SK-N-SH treated with all-trans-retinoic acid at 6 μM for 48 hours (cell line): ENCODE measurements around the gene USH1G.

ENCODE experiments used
- ATAC-seq: fragments of 200-7000 bp; cut with Tn5 transposase; 3 replicates; pipeline ENCODE4 v1.9.1; 2020; ENCODE audit warnings: mild to moderate bottlenecking, moderate library complexity
- ARNTL ChIP-seq: fragments of 450-650 bp; formaldehyde crosslinking; IDR thresholded peaks from 2 replicates; pipeline ENCODE4 v1.5.0; 2020; ENCODE audit warnings: low read depth, mild to moderate bottlenecking, moderate library complexity, borderline replicate concordance
- BACH2 ChIP-seq: fragments of 250-450 bp; sonication (Bioruptor Pico); IDR thresholded peaks from 2 replicates; pipeline ENCODE4 v1.9.0; 2021; ENCODE audit warnings: mild to moderate bottlenecking, borderline replicate concordance
- CSDC2 ChIP-seq: fragments of 250-450 bp; sonication (Bioruptor Pico); IDR thresholded peaks from 2 replicates; pipeline ENCODE4 v1.5.0; 2020; ENCODE audit warnings: mild to moderate bottlenecking, moderate library complexity
- ISL1 ChIP-seq: fragments of 250-450 bp; sonication (Bioruptor Pico); IDR thresholded peaks from 2 replicates; pipeline ENCODE4 v2.1.2; 2022; ENCODE audit warnings: mild to moderate bottlenecking, moderate library complexity
- OSR1 ChIP-seq: fragments of 250-450 bp; sonication (Bioruptor Pico); IDR thresholded peaks from 2 replicates; pipeline ENCODE4 v1.8.0; 2022; ENCODE audit warnings: moderate library complexity, mild to moderate bottlenecking, inconsistent platforms
- RARB ChIP-seq: fragments of 250-450 bp; sonication (Bioruptor Pico); IDR thresholded peaks from 2 replicates; pipeline ENCODE4 v1.8.0; 2021; ENCODE audit warnings: mild to moderate bottlenecking, moderate library complexity
- TCF4 ChIP-seq: fragments of 250-450 bp; sonication (Bioruptor Pico); IDR thresholded peaks from 2 replicates; pipeline ENCODE4 v1.8.0; 2021; ENCODE audit warnings: mild to moderate bottlenecking, moderate library complexity, borderline replicate concordance
- TOX ChIP-seq: fragments of 250-450 bp; sonication (Bioruptor Pico); IDR thresholded peaks from 2 replicates; pipeline ENCODE4 v1.8.0; 2021; ENCODE audit warnings: mild to moderate bottlenecking, moderate library complexity, borderline replicate concordance
- TSHZ2 ChIP-seq: fragments of 250-450 bp; sonication (Bioruptor Pico); IDR thresholded peaks from 2 replicates; pipeline ENCODE4 v1.5.0; 2020; ENCODE audit warnings: mild to moderate bottlenecking, moderate library complexity
- ZC3H10 ChIP-seq: fragments of 250-450 bp; sonication (Bioruptor Pico); IDR thresholded peaks from 2 replicates; pipeline ENCODE4 v1.5.1; 2021; ENCODE audit warnings: mild to moderate bottlenecking, moderate library complexity
- ZFP3 ChIP-seq: fragments of 250-450 bp; sonication (Bioruptor Pico); IDR thresholded peaks from 2 replicates; pipeline ENCODE4 v1.5.0; 2020; ENCODE audit warnings: mild to moderate bottlenecking, moderate library complexity
- ZFP30 ChIP-seq: fragments of 450-650 bp; formaldehyde crosslinking; IDR thresholded peaks from 2 replicates; pipeline ENCODE4 v1.5.0; 2022; ENCODE audit warnings: mild to moderate bottlenecking, moderate library complexity
- ZNF70 ChIP-seq: fragments of 450-650 bp; formaldehyde crosslinking; IDR thresholded peaks from 2 replicates; pipeline ENCODE4 v1.5.0; 2020; ENCODE audit warnings: mild to moderate bottlenecking, moderate library complexity
- TF ChIP-seq, protein P1 (sequence below): fragments of 250-450 bp; sonication (Bioruptor Pico); IDR thresholded peaks from 2 replicates; pipeline ENCODE4 v1.5.1; 2021; ENCODE audit warnings: mild to moderate bottlenecking, moderate library complexity
- TF ChIP-seq, protein P2 (sequence below): fragments of 250-450 bp; sonication (Bioruptor Pico); IDR thresholded peaks from 2 replicates; pipeline ENCODE4 v1.8.0; 2021; ENCODE audit warnings: low read depth, mild to moderate bottlenecking, moderate library complexity, borderline replicate concordance

The USH1G gene

GRCh38 chr17:74938194-74938950 lies 15.3 kb upstream of the USH1G start (continued):
- TF ChIP-seq, protein P1, sequence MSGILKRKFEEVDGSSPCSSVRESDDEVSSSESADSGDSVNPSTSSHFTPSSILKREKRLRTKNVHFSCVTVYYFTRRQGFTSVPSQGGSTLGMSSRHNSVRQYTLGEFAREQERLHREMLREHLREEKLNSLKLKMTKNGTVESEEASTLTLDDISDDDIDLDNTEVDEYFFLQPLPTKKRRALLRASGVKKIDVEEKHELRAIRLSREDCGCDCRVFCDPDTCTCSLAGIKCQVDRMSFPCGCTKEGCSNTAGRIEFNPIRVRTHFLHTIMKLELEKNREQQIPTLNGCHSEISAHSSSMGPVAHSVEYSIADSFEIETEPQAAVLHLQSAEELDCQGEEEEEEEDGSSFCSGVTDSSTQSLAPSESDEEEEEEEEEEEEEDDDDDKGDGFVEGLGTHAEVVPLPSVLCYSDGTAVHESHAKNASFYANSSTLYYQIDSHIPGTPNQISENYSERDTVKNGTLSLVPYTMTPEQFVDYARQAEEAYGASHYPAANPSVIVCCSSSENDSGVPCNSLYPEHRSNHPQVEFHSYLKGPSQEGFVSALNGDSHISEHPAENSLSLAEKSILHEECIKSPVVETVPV, result no peak

- ATAC-seq, result no peak
- TF ChIP-seq TCF4 (CRISPR knock-in tag) (no peak), ISL1 (CRISPR knock-in tag) (no peak), ZFP30 (CRISPR knock-in tag) (no peak), BACH2 (CRISPR knock-in tag) (no peak), TOX (CRISPR knock-in tag) (no peak), TSHZ2 (CRISPR knock-in tag) (no peak)
- TF ChIP-seq, protein P1, result no peak
These were observed 14.3 kb upstream of the USH1G start for GRCh38 chr17:74937064-74938051.

- TF ChIP-seq ZFP30 (CRISPR knock-in tag), result no peak
- TF ChIP-seq ISL1 (CRISPR knock-in tag), result no peak
- no peak for TF ChIP-seq ARNTL (CRISPR knock-in tag)
- TF ChIP-seq, all 23 proteins: peak for 0
- no peak for ATAC-seq
These were observed 13.4 kb upstream of the USH1G start for GRCh38 chr17:74936470-74936799.

DNA sequence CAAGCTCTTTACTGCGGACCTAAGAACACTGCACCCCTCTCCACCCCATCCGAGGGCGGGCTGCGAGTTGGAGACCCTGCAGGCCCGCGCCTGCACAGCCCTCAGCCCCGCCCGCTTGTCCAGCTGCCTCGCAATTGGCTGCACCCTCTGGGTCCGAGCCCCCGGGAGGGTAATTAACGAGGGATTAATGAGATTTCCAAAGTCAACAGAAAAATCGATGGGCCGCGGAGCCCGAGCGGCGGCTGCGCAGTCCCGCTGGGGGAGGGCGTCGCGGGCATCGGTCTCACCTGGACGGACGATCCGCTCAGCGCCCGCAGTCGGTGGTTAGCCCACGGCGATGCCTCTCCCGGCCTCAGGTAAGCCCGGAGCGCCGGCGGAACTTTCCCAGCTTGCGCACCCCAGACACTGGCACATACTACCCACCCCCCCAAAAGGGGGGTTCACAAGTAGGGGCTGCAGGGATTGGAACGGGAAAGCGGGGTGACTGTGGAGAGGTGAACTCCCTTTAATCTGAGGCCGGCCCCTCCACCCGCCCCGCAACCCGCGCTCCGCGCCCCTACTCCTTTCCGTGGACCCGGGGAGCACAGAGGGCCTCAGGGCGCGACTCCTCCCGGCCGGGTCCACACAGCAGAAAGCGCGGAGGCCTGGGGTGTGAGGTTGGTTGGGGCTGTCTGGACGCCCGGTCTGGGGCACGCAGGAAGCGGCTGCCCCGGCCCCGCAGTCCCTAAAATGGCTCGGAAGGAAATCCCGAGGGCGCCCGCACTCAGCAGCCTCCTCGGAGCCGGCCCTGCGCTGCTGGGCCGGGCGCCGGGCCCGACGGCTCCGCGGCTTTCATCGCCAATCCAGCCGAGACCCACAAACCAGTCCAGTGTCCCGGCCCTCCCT lies 12.8 kb upstream of the USH1G start, which contains the start of gene OTOP3:
Gene OTOP3 (plus strand): TSS at position 314 of the 885 bp plus-strand sequence. CDS start 24 bp downstream, at position 338.
- TF ChIP-seq TSHZ2 (CRISPR knock-in tag), result no peak
- TF ChIP-seq CSDC2 (CRISPR knock-in tag), result no peak
- no peak for TF ChIP-seq ZNF70 (CRISPR knock-in tag)
- no peak for TF ChIP-seq OSR1 (CRISPR knock-in tag)
- no peak for TF ChIP-seq ZFP3
- TF ChIP-seq, all 23 proteins: peak for 0
- peak; percentile 34 for ATAC-seq

GRCh38 chr17:74935048-74935447 lies 12.0 kb upstream of the USH1G start:
- no peak for ATAC-seq
- TF ChIP-seq ZC3H10 (CRISPR knock-in tag), result no peak
- no peak for TF ChIP-seq ARNTL (CRISPR knock-in tag)
- no peak for TF ChIP-seq TOX (CRISPR knock-in tag)
- TF ChIP-seq, protein P2, sequence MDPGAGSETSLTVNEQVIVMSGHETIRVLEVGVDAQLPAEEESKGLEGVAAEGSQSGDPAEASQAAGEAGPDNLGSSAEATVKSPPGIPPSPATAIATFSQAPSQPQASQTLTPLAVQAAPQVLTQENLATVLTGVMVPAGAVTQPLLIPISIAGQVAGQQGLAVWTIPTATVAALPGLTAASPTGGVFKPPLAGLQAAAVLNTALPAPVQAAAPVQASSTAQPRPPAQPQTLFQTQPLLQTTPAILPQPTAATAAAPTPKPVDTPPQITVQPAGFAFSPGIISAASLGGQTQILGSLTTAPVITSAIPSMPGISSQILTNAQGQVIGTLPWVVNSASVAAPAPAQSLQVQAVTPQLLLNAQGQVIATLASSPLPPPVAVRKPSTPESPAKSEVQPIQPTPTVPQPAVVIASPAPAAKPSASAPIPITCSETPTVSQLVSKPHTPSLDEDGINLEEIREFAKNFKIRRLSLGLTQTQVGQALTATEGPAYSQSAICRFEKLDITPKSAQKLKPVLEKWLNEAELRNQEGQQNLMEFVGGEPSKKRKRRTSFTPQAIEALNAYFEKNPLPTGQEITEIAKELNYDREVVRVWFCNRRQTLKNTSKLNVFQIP (CRISPR knock-in tag), result no peak
- TF ChIP-seq OSR1 (CRISPR knock-in tag), result no peak
- TF ChIP-seq BACH2 (CRISPR knock-in tag), result no peak
- TF ChIP-seq RARB (CRISPR knock-in tag), result no peak
- TF ChIP-seq TSHZ2 (CRISPR knock-in tag), result no peak
- TF ChIP-seq ISL1 (CRISPR knock-in tag), result no peak
